LHCN-M2 (cell line): ENCODE data around the gene FAM168A. TPM values are rescaled to one million over a fixed set of nuclear protein-coding genes. Genes with fewer than 3 reads are reported as not detected.
A peak's percentile ranks its signal among the peaks of the same experiment; 100 is the strongest.
"Not testable (repeated sequence)": the region's sequence is repeated elsewhere in the genome, so short reads cannot be mapped to it uniquely, and the experiment has no call there.

Source experiments
- DNase-seq: peaks from one replicate; pipeline ENCODE4 v3.0.0-alpha.2; 2012; ENCODE audit warnings: low read depth
- total RNA-seq: library from RNA; depleted of rRNA; stranded (reverse); fragments of >200 nt; gene quantifications from 2 replicates; pipeline ENCODE4 v1.2.3, GENCODE V29; 2014

The FAM168A gene
- total RNA-seq, 1 experiment from 2014 or later: 23.7 TPM

DNA sequence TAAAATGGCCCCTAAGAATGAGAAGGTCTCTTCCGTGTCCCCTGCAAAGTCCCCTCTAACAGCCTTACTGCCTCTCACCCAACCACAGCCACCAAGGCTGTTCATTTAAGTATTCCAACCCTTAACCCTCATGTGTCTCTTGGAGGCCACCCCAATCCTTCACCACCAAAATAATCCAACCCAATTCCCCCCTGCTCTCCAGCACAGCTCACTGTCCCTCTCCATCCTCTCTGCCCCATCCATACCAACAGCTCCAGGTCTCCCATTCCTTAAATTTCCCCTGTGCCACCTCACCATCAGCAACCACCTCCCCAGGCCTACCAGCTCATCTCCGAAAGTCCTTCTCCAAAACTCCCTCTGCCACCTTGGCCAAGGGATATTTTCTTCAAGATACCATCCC is 1.4 kb downstream of the FAM168A start:
- no peak for DNase-seq

DNA sequence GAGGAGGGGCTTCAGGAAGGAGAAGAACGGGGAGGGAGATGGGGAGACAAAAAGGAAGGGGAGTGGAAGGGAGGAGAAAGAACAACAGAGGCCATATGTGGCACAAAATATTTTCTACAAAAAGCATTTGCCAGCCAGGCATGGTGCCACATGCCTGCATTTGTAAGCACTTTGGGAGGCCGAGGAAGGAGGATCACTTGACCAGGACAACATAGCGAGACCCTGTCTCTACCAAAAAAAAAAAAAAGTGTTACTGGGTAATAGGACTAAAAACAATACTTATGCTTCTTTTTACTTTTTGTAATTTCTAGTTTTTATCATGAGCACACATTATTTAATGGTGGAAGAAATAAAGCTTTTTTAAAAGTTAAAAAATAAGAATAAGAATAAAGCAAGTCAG is 5.3 kb downstream of the FAM168A start:
- no peak for DNase-seq

DNA sequence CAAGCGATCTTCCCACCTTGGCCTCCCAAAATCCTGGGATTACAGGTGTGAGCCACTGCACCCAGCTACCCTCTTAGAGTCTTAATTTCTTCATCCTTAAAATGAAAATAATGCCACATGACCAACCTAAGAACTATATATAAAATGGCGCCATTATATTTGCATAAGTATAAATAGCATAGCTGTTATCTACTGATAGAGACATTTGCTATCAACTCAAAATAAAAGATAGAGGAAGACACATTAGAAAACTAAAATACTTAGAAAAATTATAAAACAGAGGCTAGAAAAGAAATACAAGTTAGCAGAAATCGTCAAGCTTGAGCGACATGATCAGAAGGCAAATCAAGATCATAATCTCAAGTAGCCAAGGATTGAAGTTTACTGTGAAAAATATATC is 6.2 kb downstream of the FAM168A start:
- no peak for DNase-seq

DNA sequence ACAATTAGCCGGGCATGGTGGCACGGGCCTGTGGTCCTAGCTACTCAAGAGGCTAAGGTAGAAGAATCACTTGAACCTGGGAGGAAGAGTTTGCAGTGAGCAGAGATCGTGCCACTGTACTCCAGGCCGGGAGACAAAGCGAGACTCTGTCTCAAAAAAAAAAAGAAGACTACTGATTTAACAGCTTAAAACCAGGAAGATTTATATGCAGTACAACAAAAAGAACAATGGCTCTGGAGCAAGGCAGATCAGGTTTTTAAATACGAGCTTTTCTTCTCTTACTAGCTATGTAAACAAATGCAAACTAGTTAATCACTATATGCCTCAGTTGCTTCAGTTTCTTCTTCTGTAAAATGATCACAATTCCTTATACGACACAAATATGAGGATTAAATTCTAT is 6.9 kb downstream of the FAM168A start:
- no peak for DNase-seq

DNA sequence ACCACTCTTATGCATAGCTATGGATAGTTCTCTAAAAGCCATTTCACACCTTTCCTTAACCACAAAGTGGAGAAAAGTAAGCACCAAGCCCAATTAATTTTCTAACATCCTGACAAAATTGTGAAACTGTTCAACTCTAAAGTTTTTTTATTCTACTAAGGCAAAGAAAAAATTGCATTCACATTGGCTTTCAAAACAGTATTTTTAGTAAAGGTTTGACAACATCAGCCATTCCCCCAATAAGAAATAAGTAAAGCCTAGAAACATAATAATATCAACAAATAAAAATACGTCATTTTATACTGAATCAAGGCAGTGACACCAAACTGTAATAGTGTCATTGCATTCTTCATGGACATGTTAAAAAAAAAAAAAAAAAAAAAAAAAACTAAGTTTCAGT is 11.1 kb downstream of the FAM168A start:
- no peak for DNase-seq

DNA sequence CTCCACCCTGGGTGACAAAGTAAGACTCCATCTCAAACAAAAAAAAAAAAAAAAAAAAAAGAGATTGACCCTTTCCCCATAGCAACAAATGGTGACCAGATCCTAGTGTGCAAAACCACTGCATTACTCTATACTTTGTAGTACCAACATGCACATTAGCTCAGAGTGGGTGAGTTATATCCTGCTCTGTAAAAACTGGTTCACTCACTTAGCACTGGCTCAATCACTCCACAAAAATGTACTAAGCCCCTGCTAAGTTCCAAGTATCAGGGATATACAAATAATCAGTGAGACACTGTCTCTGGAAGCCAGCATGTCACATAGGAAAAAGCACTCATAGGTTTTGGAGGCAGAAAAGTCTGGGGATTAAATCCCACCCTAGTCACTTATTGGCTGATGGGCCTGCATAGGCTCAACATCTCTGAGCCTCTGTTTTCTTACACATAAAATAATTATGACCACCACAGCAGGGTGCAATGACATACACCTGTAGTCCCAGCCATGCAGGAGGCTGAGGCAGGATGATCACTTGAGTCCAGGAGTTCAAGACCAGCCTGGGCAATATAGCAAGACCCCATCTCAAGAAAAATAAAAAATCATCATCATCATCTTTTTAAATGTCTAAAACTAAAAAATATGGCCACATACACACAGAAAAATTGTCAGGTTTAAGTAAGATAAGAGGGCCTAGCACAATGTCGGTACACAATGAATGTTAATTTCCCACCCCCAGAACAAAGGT is 11.9 kb downstream of the FAM168A start:
- peak; percentile 22 for DNase-seq

DNA sequence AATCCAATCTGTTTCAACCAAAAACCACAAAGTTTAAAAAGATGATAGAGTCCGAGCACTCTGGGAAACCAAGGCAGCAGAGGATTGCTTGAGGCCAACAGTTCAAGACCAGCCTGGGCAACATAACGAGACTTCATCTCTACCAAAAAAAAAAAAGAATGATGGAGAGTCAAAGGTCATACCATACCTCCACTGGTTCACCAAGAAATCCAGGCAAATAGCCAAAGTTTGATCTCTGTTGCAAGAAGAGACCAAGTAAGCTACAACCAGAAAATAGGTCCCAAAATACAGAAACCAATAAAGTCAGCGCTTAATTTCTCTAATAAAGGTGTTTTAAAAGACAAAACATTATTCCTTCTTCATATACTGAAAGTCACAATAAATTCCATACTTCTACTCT is 13.1 kb downstream of the FAM168A start:
- DNase-seq: no peak

DNA sequence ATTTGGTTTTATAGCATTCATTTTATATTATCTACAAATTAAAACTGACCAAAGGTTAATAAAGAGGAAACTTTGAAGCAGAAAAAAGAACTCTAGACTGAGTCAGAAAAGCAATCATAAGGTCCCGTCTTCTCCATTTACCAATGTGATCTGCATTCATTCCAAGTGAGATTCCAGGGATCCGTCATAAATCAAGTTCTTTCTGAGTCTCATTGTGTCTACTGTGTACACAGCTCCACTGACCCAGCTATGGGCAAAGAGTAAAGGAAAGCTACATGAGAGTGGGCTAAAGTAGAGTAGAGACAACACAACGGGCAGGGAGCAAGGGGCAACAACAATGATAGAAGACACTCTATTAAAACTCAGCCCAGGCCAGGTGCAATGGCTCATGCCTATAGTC is 15.3 kb downstream of the FAM168A start:
- no peak for DNase-seq

DNA sequence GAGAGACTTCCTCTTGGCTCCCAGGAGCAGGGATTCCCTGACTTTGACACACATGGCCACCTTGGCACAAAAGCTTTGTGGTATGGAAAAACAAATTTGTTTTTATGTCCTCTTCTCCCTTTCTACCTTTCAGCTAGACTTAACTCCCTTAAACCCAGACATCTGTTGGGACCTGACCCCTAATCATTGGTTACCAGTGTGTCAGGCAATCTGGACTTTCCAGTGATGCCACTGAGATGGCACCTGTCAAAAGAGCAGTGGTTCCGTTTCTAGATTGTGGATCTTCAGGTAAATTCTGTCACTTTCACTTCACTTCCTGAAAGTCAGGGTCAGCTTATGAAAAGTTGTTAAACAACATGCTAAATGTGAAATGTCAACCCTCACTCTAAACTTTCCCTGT is 17.2 kb downstream of the FAM168A start:
- not testable (repeated sequence) for DNase-seq

DNA sequence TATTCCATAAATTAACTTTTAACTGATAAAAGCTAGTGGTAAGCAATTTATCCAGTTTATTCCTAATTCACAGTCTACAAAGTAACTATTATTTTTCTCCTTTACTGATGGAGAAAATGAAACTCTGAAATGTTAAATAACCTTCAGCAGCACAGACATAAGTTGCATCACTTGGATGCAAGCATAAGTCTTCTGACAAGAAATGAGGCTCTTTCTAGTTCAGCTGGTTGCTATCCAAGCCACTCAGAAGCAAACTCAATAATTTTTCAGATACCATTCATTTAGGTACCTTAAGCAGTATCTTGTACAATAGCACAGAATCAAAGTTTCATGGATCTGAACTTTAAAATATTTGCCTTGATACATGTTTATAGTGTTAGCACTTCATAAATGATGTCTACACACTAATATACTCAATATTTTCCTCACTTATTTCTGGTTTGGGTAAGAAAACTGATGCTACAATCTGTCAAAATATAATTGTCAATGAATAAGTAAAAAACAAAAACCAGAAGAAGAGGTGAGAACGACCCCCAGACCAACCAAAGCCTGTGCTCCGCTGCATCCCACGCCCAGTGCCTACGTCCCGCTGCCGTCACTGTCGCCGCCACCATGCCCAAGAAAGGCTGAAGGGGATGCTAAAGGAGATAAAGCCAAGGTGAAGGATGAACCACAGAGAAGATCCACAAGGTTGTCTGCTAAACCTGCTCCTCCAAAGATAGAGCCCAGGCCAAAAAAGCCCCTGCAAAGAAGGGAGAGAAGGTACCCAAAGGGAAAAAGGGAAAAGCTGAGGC is 18.1 kb downstream of the FAM168A start:
- DNase-seq: no peak

DNA sequence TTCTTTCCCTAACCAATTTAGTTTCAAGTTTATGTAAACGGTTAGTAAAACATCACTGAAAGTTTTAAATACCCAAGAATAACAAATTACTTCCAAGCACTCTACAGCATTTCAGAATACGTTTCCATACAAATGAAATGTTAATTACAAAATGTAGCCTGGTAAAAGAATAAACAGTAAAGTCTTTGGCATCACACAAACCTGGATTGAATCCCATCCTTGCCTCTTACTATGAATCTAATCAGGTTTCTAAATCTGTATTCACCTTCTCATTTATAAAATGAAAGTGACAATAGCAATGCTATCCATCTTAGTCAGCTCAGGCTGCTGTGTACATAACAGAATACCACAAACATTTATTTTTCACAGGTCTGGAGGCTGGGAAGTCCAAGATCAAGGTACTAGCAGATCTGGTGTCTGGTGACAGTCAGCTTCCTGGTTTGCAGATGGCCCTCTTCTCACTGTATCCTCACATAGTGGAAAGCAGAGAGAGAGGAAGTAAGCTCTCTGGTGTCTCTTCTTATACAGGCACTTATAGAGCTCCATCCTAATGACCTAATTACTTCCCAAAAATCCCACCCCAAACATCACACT is 19.2 kb downstream of the FAM168A start:
- no peak for DNase-seq

DNA sequence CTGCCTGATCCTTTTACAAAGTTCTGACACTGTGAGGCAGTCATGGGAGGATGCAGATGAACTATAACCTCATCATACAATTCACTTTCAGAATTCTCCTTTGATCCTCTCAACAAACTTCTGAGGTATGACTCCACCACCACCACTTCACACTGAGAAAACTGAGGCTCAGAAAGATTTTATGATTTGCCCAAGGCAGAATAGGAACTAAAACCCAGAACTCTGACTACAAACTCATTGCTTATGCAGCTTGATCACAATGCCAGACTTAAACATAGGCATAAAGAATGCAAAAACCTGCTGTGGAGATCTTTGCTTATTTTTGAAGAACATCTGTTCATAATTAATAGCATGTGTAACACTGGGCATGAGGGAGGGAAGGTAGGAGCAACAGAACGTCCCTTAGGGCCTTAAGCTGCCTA is 20.4 kb downstream of the FAM168A start:
- no peak for DNase-seq

DNA sequence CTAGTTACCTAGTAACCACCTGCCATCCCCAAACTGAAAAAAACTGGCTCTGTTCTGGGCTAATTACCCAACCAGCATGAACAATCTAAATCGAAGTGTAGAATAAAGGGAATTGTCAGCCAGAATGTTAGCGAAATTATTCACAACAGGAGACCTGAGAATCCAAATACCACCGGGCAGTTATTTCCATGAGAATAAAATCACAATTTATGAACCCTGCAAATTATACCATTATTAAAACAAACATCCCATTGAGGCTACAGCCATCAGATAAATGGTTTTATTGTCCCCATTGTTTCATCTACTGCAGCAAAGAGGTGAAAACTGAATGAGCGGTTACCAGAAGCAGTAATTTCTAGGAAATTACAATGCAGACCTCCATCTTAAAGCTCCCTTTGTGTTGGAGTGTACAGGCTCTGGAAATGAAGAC is 21.7 kb downstream of the FAM168A start:
- DNase-seq: no peak

DNA sequence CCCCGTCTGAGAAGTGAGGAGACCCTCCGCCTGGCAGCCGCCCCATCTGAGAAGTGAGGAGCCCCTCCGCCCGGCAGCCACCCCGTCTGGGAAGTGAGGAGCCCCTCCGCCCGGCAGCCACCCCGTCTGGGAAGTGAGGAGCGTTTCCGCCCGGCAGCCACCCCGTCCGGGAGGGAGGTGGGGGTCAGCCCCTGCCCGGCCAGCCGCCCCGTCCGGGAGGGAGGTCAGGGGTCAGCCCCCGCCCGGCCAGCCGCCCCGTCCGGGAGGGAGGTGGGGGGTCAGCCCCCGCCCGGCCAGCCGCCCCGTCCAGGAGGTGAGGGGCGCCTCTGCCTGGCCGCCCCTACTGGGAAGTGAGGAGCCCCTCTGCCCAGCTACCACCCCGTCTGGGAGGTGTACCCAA is 25.9 kb downstream of the FAM168A start:
- DNase-seq: not testable (repeated sequence)

DNA sequence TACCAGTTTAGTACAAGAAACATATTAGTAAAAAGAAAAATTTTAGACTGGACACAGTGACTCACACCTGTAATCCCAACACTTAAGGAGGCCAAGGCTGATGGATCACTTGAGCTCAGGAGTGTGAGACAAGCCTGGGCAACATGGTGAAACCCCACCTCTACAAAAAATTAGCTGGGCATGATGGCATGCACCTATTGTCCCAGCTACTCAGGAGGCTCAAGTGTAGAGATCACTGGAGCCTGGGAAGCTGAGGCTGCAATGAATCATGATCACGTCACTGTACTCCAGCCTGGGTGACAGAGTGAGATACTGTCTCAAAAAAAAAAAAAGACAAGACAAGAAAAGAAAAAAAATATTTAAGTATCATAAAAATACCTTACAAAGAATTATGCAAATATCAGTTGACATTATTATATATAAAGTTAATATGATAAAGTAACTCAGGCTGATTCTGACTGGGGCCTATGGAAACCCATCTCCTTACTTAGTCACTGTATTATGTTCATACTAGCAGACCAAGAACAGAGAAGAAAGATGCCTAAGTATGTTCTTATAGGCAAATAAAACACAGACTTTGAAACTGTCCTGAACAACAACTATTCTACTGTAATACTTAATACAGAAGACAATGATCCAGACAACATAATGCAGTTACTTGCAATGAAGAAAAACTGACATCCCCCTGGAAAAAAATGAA is 27.3 kb downstream of the FAM168A start:
- DNase-seq: peak; percentile 65

DNA sequence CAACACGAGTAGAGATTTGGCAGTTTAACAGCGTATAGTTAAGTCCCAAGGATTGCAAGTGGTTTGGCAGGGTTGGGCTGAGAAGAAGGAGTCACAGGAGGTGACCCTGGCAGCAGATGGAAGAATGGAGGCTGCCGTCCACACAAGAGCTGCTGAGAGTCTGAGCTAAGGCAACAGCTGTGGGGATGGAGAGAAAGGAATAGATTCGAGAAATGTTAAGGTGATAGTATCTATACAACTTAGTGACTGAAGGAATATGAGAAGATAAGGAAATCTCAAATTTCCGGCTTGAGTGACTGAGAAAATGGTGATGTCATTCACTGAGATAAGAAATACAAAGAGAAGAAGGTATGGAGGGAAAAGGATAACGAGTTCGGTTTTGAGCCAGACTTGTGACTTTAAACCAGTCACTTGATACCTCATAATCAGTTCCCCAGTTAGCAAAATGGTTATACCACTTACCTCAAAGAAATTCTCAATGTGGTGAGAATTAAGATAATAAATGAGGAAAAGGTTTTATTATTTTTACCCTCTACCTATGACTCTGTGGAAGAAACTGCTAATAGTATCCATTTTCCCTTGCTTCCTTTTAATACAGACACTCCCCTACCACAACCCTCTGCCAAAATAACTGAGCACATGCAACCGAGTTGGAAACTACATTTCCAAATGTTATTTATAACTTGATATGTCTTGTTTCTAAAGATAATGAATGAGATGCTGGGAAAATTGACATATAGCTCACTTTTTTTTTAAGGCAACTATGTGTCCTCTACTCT is 30.7 kb downstream of the FAM168A start:
- DNase-seq: no peak

DNA sequence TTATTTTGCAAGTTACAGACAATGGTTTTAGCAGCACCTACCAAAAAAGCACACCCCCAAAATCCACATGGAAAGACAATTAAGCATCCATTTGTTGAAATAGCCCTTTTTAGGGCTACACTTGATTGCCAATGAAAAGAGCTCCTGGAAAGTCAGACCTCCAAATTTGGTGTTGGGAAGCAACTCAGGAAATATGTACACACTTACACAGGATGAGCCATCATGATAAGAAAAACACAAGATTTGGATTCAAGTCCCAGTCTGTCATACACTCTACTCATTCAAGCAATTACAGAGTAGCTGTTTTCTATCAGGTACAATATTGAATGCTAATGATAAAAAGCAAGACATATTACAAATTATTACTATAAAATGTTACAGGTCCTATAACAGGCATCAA is 31.5 kb downstream of the FAM168A start:
- DNase-seq: no peak

DNA sequence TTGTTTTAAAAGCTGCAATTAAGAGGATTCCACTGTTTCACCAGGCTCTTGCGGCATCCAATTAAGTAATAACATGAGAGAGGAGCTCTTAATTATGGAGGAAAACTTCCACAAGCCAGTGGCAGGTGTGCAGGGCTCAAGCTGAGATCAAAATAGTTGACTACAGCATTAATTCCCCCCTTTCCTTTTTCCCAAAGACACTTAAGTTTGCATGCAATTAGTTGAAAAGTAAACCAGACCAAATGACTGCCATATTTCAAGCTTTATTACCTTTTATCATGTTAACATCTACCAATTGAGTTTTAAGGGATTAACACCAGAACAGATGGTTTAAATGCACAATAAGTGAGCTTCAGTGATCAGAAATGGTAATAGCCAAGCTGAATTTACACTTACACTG is 32.1 kb downstream of the FAM168A start:
- no peak for DNase-seq

DNA sequence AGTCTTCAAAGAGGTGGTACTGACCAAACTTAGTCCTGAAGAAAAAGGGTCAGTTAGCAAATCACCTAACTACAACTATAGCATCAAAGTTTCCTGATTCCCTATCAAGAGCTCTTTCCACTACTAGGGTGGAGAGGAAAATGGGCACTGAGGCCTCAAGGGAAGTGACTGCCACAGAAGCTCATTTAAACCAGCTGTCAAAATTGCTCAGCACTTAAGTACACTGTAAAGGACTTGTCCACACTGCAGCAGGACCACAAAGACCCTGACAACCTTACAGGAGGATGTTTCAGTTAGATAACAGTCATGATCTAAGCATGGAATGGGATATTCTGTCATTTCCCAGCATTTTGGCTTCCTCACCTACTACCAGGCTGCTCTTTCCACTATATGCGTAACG is 33.0 kb downstream of the FAM168A start:
- peak; percentile 37 for DNase-seq

DNA sequence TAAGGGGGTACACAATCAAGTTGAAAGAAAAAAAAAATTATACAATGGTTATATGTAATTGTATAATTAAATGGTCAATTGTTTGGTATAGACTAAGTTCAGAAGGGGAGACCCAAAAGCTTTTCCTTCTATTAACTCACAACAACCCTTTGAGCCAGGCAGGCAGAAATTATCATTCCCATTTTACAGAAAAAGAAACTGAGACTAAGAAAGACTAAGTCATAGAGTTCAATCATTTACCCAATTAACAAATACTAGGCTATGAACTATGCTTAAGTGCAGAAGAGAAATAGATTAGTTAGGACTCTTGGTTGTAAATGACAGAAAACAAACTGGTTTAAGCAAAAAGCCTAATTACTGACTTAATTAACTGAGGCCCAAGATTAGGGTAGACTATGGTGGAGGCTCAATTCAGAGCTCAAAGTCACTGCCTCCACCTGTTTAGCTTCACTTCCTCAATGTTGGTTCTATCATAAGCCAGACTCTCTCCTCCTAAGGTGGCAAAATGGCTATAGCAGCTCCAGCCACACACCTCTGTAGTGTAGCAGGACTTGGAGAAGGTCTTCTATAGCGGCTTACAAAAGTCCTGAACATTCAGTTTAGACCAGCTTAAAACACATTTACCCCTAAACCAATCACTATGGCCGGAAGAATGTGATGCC is 34.2 kb downstream of the FAM168A start:
- DNase-seq: no peak

DNA sequence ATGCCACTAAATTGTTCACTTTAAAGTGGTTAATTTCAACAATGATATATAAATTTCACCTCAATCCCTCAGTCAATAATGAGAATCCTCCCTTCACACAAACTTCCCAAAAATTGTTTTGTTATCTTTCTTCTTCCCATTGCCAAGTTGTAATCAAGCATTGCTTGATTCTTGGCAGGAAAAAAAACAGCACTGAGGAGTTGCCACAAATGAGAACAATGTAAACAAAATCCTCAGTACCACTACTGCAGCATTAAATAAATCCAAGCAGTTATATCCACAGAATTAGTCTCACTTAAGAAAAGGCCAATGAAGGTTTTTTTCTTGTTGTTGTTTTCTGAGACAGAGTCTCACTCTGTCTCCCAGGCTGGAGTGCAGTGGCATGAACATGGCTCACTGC is 38.2 kb downstream of the FAM168A start:
- DNase-seq: no peak
